ENCODE data around the gene WDR7.

Gene WDR7

GRCh38 chr18:57029761-57030160 is 378.6 kb downstream of the WDR7 start:
- Histone ChIP-seq H3K27me3 (ENCODE audit: insufficient read depth, poor library complexity, severe bottlenecking) (no peaks in the 10 kb centered on the region), H3K4me3 (ENCODE audit: severe bottlenecking) (no peak overlapping the region), H3K36me3 (ENCODE audit: low read depth) (no peaks in the 10 kb centered on the region), H3K9me3 (ENCODE audit: severe bottlenecking) (no peaks in the 10 kb centered on the region), H3K27ac (ENCODE audit: poor library complexity, severe bottlenecking) (no peak overlapping the region), H3K4me1 (ENCODE audit: insufficient read depth, poor library complexity, severe bottlenecking) (no peaks in the 10 kb centered on the region)
- 0 out of 3 replicates have a peak, but pooled peaks have one; percentile 48 for ATAC-seq (ENCODE audit: low read depth)
- TF ChIP-seq, protein P1, sequence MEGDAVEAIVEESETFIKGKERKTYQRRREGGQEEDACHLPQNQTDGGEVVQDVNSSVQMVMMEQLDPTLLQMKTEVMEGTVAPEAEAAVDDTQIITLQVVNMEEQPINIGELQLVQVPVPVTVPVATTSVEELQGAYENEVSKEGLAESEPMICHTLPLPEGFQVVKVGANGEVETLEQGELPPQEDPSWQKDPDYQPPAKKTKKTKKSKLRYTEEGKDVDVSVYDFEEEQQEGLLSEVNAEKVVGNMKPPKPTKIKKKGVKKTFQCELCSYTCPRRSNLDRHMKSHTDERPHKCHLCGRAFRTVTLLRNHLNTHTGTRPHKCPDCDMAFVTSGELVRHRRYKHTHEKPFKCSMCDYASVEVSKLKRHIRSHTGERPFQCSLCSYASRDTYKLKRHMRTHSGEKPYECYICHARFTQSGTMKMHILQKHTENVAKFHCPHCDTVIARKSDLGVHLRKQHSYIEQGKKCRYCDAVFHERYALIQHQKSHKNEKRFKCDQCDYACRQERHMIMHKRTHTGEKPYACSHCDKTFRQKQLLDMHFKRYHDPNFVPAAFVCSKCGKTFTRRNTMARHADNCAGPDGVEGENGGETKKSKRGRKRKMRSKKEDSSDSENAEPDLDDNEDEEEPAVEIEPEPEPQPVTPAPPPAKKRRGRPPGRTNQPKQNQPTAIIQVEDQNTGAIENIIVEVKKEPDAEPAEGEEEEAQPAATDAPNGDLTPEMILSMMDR (IDR thresholded peaks at IDR 0.05; ENCODE audit: poor library complexity, severe bottlenecking): peak; percentile 24
- DNase-seq (ENCODE audit: low spot score): no peak

GRCh38 chr18:57030417-57030816 is 379.3 kb downstream of the WDR7 start:
- Histone ChIP-seq H3K4me3 (ENCODE audit: severe bottlenecking) (no peak overlapping the region), H3K4me1 (ENCODE audit: insufficient read depth, poor library complexity, severe bottlenecking) (no peaks in the 10 kb centered on the region), H3K36me3 (ENCODE audit: low read depth) (no peaks in the 10 kb centered on the region), H3K9me3 (ENCODE audit: severe bottlenecking) (no peaks in the 10 kb centered on the region), H3K27me3 (ENCODE audit: insufficient read depth, poor library complexity, severe bottlenecking) (no peaks in the 10 kb centered on the region), H3K27ac (ENCODE audit: poor library complexity, severe bottlenecking) (no peak overlapping the region)
- TF ChIP-seq, protein P1 (IDR thresholded peaks at IDR 0.05; ENCODE audit: poor library complexity, severe bottlenecking): no peak
- no peak for ATAC-seq (ENCODE audit: low read depth)
- DNase-seq (ENCODE audit: low spot score): no peak

DNA sequence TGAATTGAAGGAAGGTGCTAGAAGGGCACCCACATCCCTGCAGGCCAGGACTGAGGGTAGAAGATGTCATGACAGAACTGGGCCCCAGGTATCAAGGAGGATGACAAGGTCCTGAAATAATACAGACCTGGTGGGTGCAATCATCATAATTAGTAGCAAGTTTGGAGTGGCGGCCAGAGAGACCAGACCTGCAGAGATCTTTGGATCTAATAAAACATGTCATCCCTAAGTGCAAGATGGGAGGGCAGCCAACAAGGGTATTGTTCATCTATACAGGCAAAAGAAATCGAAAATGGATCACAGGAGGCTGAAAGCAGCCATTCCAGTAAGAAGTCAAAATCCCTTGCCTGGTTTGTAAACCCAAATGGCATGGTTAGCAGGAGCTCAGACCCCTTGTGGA is 384.4 kb downstream of the WDR7 start:
- TF ChIP-seq, protein P1 (IDR thresholded peaks at IDR 0.05; ENCODE audit: poor library complexity, severe bottlenecking): no peak

GRCh38 chr18:57038395-57038794 is 387.2 kb downstream of the WDR7 start:
- Histone ChIP-seq H3K27ac (ENCODE audit: poor library complexity, severe bottlenecking) (no peak overlapping the region), H3K36me3 (ENCODE audit: low read depth) (no peaks in the 10 kb centered on the region), H3K4me1 (ENCODE audit: insufficient read depth, poor library complexity, severe bottlenecking) (no peaks in the 10 kb centered on the region), H3K27me3 (ENCODE audit: insufficient read depth, poor library complexity, severe bottlenecking) (no peaks in the 10 kb centered on the region), H3K4me3 (ENCODE audit: severe bottlenecking) (no peak overlapping the region), H3K9me3 (ENCODE audit: severe bottlenecking) (no peaks in the 10 kb centered on the region)
- DNase-seq (ENCODE audit: low spot score) (no peak), ATAC-seq (ENCODE audit: low read depth) (no peak)
- TF ChIP-seq, protein P1 (IDR thresholded peaks at IDR 0.05; ENCODE audit: poor library complexity, severe bottlenecking): no peak

More for the DNA sequence above, 384.4 kb downstream of the WDR7 start:
- Histone ChIP-seq H3K36me3 (ENCODE audit: low read depth) (no peaks in the 10 kb centered on the region), H3K4me1 (ENCODE audit: insufficient read depth, poor library complexity, severe bottlenecking) (no peaks in the 10 kb centered on the region), H3K4me3 (ENCODE audit: severe bottlenecking) (no peak overlapping the region), H3K27ac (ENCODE audit: poor library complexity, severe bottlenecking) (no peak overlapping the region), H3K9me3 (ENCODE audit: severe bottlenecking) (no peaks in the 10 kb centered on the region), H3K27me3 (ENCODE audit: insufficient read depth, poor library complexity, severe bottlenecking) (no peaks in the 10 kb centered on the region)
- ATAC-seq (ENCODE audit: low read depth) (no peak), DNase-seq (ENCODE audit: low spot score) (no peak)

DNA sequence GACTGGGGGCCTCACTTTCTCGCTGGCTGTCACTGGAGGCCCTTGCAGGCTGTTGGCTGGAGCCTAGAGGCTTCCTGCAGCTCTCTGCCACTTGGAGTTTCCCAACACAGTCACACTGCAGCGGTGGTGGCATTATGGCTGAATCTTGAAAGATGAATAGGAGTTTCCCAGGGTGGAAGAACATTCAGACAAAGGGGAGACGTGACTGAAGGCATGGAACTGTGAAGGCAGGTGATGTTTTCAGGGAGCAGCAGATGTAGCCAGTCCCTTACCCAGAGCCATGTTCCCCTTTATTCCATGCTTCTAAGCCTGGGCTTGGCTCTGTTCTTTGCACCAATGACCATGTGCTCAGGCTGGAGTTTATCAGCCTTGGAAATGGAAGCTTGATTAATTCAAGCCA is 389.0 kb downstream of the WDR7 start:
- H3K4me1 ChIP-seq (ENCODE audit: insufficient read depth, poor library complexity, severe bottlenecking): no peaks in the 10 kb centered on the region
- no peak for DNase-seq (ENCODE audit: low spot score)
- H3K27me3 ChIP-seq (ENCODE audit: insufficient read depth, poor library complexity, severe bottlenecking): no peaks in the 10 kb centered on the region
- TF ChIP-seq, protein P1 (IDR thresholded peaks at IDR 0.05; ENCODE audit: poor library complexity, severe bottlenecking): no peak
- H3K27ac ChIP-seq (ENCODE audit: poor library complexity, severe bottlenecking): no peak overlapping the region
- H3K4me3 ChIP-seq (ENCODE audit: severe bottlenecking): no peak overlapping the region
- H3K36me3 ChIP-seq (ENCODE audit: low read depth): no peaks in the 10 kb centered on the region
- H3K9me3 ChIP-seq (ENCODE audit: severe bottlenecking): no peaks in the 10 kb centered on the region
- no peak for ATAC-seq (ENCODE audit: low read depth)
